SK-N-SH (cell line): ENCODE measurements around the gene PNPLA8. TPM values are rescaled to one million over a fixed set of nuclear protein-coding genes. Genes with fewer than 3 reads are reported as not detected.
A peak's percentile ranks its signal among the peaks of the same experiment; 100 is the strongest.

Experiments used
- CTCF ChIA-PET: fragments of 300-600, 350-600 bp; formaldehyde crosslinking; extraction: SDS; loops from one replicate; lab custom pipeline; 2021; lab: Yijun Ruan, JAX
- POLR2A ChIA-PET: fragments of 350-600 bp; sonication (Branson Sonifier 250); formaldehyde crosslinking; extraction: SDS; loops from one replicate; lab custom pipeline; 2020; ENCODE audit warnings: antibody characterized with exemption, inconsistent platforms; lab: Yijun Ruan, JAX
- DNase-seq: peaks from one replicate; pipeline ENCODE4 v3.0.0; 2012
- H2AFZ ChIP-seq: fragments of 200-600 bp; sonication (generic); 2 replicates; pipeline ENCODE4 v1.8.1; 2016; ENCODE audit warnings: antibody characterized with exemption, mild to moderate bottlenecking, low read depth
- H3F3A ChIP-seq: fragments of 200-600 bp; sonication (generic); replicated peaks from 2 replicates; pipeline ENCODE3; 2016; ENCODE audit warnings: antibody characterized with exemption, mild to moderate bottlenecking; ENCODE audit not compliant: insufficient read depth
- H3K27ac ChIP-seq, 2 experiments: fragments of 200-500 bp in 1 of 2; fragments of 200-600 bp in 1 of 2; sonication (Bioruptor generic) in 1 of 2; sonication (generic), shearing (Covaris generic) in 1 of 2; 2 replicates each; pipeline versions ENCODE4 v1.5.1 to v1.6.1; 2014 to 2016; ENCODE audit warnings: low read depth in 2 of 2, inconsistent platforms in 1 of 2, low read length in 1 of 2, mild to moderate bottlenecking in 1 of 2, mixed read lengths in 1 of 2
- H3K27me3 ChIP-seq: fragments of 200-600 bp; sonication (generic), shearing (Covaris generic); 2 replicates; pipeline ENCODE4 v1.6.1; 2016; ENCODE audit warnings: mixed run types; ENCODE audit not compliant: insufficient read depth
- H3K36me3 ChIP-seq, 2 experiments: fragments of 200-500 bp in 1 of 2; fragments of 200-600 bp in 1 of 2; sonication (Bioruptor generic) in 1 of 2; sonication (generic) in 1 of 2; replicated peaks in 1 of 2; 2 replicates each; pipeline versions ENCODE3 to v1.5.1; 2014 to 2016; ENCODE audit warnings: low read length in 1 of 2, mild to moderate bottlenecking in 1 of 2; ENCODE audit not compliant: insufficient read depth in 2 of 2, control insufficient read depth in 1 of 2
- H3K4me1 ChIP-seq, 2 experiments: fragments of 200-500 bp in 1 of 2; fragments of 200-600 bp in 1 of 2; sonication (Bioruptor generic) in 1 of 2; sonication (generic), shearing (Covaris generic) in 1 of 2; 2 replicates each; pipeline versions ENCODE4 v1.5.1 to v1.6.1; 2014 to 2016; ENCODE audit warnings: low read depth in 1 of 2, low read length in 1 of 2, mixed run types in 1 of 2; ENCODE audit not compliant: insufficient read depth in 2 of 2, control insufficient read depth in 1 of 2
- H3K4me2 ChIP-seq: fragments of 200-600 bp; sonication (generic), shearing (Covaris generic); 2 replicates; pipeline ENCODE4 v1.6.1; 2017; ENCODE audit warnings: mixed run types
- H3K4me3 ChIP-seq, 2 experiments: fragments of 200-500 bp in 1 of 2; fragments of 200-600 bp in 1 of 2; sonication (Bioruptor generic) in 1 of 2; sonication (generic), shearing (Covaris generic) in 1 of 2; 2 replicates each; pipeline versions ENCODE4 v1.5.1 to v1.8.1; 2014 to 2016; ENCODE audit warnings: low read depth in 2 of 2, inconsistent platforms in 1 of 2, low read length in 1 of 2, mild to moderate bottlenecking in 1 of 2, mixed read lengths in 1 of 2, moderate library complexity in 1 of 2
- H3K79me2 ChIP-seq: fragments of 200-600 bp; sonication (generic); 2 replicates; pipeline ENCODE4 v1.8.1; 2017; ENCODE audit warnings: mild to moderate bottlenecking; ENCODE audit not compliant: insufficient read depth
- H3K9ac ChIP-seq: fragments of 200-600 bp; sonication (generic); 2 replicates; pipeline ENCODE4 v1.6.1; 2017; ENCODE audit warnings: mixed run types
- H3K9me2 ChIP-seq: fragments of 200-600 bp; sonication (generic); 2 replicates; pipeline ENCODE4 v1.6.1; 2017; ENCODE audit warnings: mixed run types
- H3K9me3 ChIP-seq: fragments of 200-600 bp; sonication (generic); 2 replicates; pipeline ENCODE4 v1.6.1; 2017; ENCODE audit warnings: mixed run types, mild to moderate bottlenecking, moderate library complexity
- H4K20me1 ChIP-seq: fragments of 200-600 bp; sonication (generic); 2 replicates; pipeline ENCODE4 v1.6.1; 2017; ENCODE audit warnings: mild to moderate bottlenecking, mixed run types; ENCODE audit not compliant: insufficient read depth
- CHD2 ChIP-seq: fragments of 150-350 bp; IDR thresholded peaks from 2 replicates; pipeline ENCODE4 v1.6.1; 2018; ENCODE audit warnings: low read length; ENCODE audit not compliant: partially characterized antibody
- FOXJ3 ChIP-seq: sonication (generic); formaldehyde crosslinking; IDR thresholded peaks from 2 replicates; pipeline ENCODE4 v1.5.1; 2020; ENCODE audit warnings: mild to moderate bottlenecking, missing genetic modification reagents
- FOXM1 ChIP-seq: IDR thresholded peaks from 2 replicates; pipeline ENCODE4 v1.4.0; 2012; ENCODE audit warnings: low read depth, mild to moderate bottlenecking
- MEF2A ChIP-seq: IDR thresholded peaks from 2 replicates; pipeline ENCODE4 v1.4.0; 2012; ENCODE audit warnings: low read depth, borderline replicate concordance
- MXI1 ChIP-seq: IDR thresholded peaks from 2 replicates; pipeline ENCODE4 v1.6.1; 2012; ENCODE audit warnings: mild to moderate bottlenecking, low read depth, low read length, improper control_type of control experiment
- NRF1 ChIP-seq: IDR thresholded peaks from 2 replicates; pipeline ENCODE4 v1.6.1; 2012; ENCODE audit warnings: low read depth, mild to moderate bottlenecking, low read length
- POLR2AphosphoS5 ChIP-seq: IDR thresholded peaks from 2 replicates; pipeline ENCODE4 v1.6.1; 2012; ENCODE audit warnings: low read depth, low read length
- RFX5 ChIP-seq: IDR thresholded peaks from 2 replicates; pipeline ENCODE4 v1.6.1; 2012; ENCODE audit warnings: mild to moderate bottlenecking, improper control_type of control experiment, low read length
- SIN3A ChIP-seq: IDR thresholded peaks from 2 replicates; pipeline ENCODE4 v1.6.1; 2012; ENCODE audit warnings: low read depth, mild to moderate bottlenecking, low read length, moderate library complexity, borderline replicate concordance
- SMC3 ChIP-seq: IDR thresholded peaks from 2 replicates; pipeline ENCODE4 v1.6.1; 2012; ENCODE audit warnings: low read depth, low read length, improper control_type of control experiment
- TAF1 ChIP-seq: IDR thresholded peaks from 2 replicates; pipeline ENCODE4 v1.6.1; 2012; ENCODE audit warnings: low read depth, mild to moderate bottlenecking, low read length, moderate library complexity, borderline replicate concordance
- YY1 ChIP-seq: IDR thresholded peaks from 2 replicates; pipeline ENCODE4 v1.4.0; 2012; ENCODE audit warnings: low read depth, mild to moderate bottlenecking
- WGBS: methylation state at CpG from one replicate; pipeline ENCODE4 v1.1.6; 2017; ENCODE audit warnings: low lambda C conversion rate; 5-methylcytosine and 5-hydroxymethylcytosine counted together
- polyA plus RNA-seq, 3 experiments: library from polyadenylated mRNA; depleted of rRNA; stranded (reverse); fragments of >200 nt; gene quantifications; 2 replicates each; pipeline ENCODE4 v1.2.3, GENCODE V29; 2012
- TF ChIP-seq, protein P1 (sequence below): IDR thresholded peaks from 2 replicates; pipeline ENCODE4 v1.4.0; 2012; ENCODE audit warnings: low read depth
- TF ChIP-seq, protein P2 (sequence below): fragments of 150-350 bp; IDR thresholded peaks from 2 replicates; pipeline ENCODE4 v1.6.1; 2016; ENCODE audit warnings: mild to moderate bottlenecking, low read depth, low read length
- TF ChIP-seq, protein P3 (sequence below): IDR thresholded peaks from 2 replicates; pipeline ENCODE4; 2012

The PNPLA8 gene
- polyA plus RNA-seq, 1 of the 3 experiments (the other 2 are of a cell fraction): 7.2 TPM

DNA sequence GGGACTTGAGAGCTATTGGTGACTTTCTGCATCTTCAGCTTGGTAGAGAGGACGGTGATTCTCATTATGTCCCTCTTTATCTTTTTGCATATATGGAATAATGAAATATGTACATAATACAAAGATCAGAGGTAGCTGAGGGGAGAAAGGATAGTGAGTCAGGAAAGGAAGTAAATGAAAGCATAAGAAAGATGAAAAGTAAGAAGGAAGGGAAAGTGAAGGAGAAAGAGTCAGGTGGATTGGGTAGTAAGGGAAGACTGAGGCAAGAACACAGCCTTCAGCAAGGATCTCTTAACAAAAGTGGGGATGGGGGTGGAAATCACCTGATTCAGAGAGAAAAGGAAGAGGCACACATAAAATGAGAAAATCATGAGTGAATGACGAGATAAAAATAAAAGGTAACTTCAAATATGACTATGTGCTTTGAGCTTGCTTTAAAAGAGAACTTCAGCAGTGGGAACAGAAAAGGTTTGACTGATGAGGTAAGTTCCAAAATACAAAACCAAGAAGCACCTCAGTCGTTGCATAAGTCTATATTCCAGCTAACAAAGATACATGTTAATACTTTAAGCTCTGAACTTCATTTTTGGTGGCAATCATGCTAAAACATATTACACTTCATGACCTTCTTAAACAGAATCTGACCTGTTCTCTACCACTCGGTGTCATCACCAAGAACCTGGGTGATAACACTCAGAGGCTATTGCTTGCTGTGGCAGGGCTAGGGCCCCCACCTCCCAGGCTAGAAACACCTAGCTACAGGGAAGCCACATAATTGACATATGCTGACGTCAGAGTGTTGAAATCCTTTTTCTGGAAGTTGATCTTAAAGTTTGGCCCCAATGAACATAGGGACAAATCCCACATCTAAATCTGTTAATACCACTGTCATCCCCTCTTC lies 102.6 kb downstream of the PNPLA8 start:
- TF ChIP-seq FOXJ3: no peak
- TF ChIP-seq TAF1: no peak
- no peak for TF ChIP-seq MXI1
- TF ChIP-seq, protein P1, sequence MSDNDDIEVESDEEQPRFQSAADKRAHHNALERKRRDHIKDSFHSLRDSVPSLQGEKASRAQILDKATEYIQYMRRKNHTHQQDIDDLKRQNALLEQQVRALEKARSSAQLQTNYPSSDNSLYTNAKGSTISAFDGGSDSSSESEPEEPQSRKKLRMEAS: no peak
- TF ChIP-seq RFX5: no peak
- TF ChIP-seq YY1: no peak
- TF ChIP-seq, protein P2, sequence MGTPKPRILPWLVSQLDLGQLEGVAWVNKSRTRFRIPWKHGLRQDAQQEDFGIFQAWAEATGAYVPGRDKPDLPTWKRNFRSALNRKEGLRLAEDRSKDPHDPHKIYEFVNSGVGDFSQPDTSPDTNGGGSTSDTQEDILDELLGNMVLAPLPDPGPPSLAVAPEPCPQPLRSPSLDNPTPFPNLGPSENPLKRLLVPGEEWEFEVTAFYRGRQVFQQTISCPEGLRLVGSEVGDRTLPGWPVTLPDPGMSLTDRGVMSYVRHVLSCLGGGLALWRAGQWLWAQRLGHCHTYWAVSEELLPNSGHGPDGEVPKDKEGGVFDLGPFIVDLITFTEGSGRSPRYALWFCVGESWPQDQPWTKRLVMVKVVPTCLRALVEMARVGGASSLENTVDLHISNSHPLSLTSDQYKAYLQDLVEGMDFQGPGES: no peak
- TF ChIP-seq CHD2: no peak
- no peak for TF ChIP-seq NRF1
- H3K9me3 ChIP-seq: no peaks in the 10 kb centered on the region
- no peaks in the 10 kb centered on the region for H3K36me3 ChIP-seq
- no peak overlapping the region for H3K27ac ChIP-seq
- no peaks in the 10 kb centered on the region for H3K9me2 ChIP-seq
- H3K4me1 ChIP-seq: peaks cover 16 to 50% of the 10 kb centered on the region in 2 experiments; a peak in 3 of 4 replicates
- ChIA-PET CTCF (interaction anchor here (0.8 to 1.0 kb wide), 3 partner anchors 14 to 32 kb away, joined by 3 to 4 read pairs (median 3); partner anchors contain the start of gene NRCAM), POLR2A (no interaction called here)
- WGBS: 43% methylated on average over 5 of the region's 5 CpGs
- no peak overlapping the region for H3K9ac ChIP-seq
- H2AFZ ChIP-seq: no peak overlapping the region
- H3K4me2 ChIP-seq: no peak overlapping the region
- DNase-seq: no peak
- H3K4me3 ChIP-seq: no peak overlapping the region
- no peaks in the 10 kb centered on the region for H3K79me2 ChIP-seq
- H3F3A ChIP-seq: no peaks in the 10 kb centered on the region
- H4K20me1 ChIP-seq: no peaks in the 10 kb centered on the region
- H3K27me3 ChIP-seq: no peaks in the 10 kb centered on the region

DNA sequence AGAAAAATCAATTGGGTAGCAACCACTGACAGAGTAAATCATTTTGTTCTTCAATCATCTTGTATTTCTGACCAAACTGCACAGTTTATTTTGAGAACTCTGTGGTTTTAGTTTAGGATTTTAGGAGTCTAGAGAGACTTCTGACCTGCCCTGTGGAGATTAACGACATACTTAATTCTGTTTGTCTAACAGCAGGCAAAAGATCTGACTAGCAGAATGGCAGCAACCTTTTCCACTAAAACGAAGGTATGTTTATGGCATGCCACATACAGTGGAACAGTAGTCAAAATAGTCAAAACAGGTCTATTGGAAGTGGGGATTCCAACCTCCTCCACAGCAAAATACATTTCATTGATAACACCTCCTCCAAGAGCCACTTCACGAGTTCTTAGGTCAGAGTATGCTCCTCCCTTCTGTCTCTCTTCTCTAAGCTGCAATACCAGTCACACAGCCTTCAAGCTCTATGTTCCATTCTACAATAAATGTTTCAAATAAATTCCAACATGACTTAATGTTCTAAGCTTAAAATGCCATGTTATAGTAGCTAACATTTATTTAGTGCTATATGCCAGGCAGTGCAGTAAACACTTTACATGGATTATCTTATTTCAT lies 104.1 kb downstream of the PNPLA8 start:
- Histone ChIP-seq H3K4me1 (peaks cover 16 to 60% of the 10 kb centered on the region in 2 experiments; a peak in 3 of 4 replicates), H3F3A (no peaks in the 10 kb centered on the region), H3K4me2 (no peak overlapping the region), H3K27me3 (no peaks in the 10 kb centered on the region), H3K27ac (peak overlapping the region in 1 of 2 experiments; percentile 53; a peak in 2 of 4 replicates), H3K9ac (no peak overlapping the region), H4K20me1 (no peaks in the 10 kb centered on the region), H3K9me3 (no peaks in the 10 kb centered on the region), H3K79me2 (no peaks in the 10 kb centered on the region), H3K36me3 (no peaks in the 10 kb centered on the region)
- POLR2A ChIA-PET: no interaction called here
- no peak for DNase-seq
- TF ChIP-seq MEF2A: no peak
- no peak for TF ChIP-seq POLR2AphosphoS5
- no peak for TF ChIP-seq FOXM1
- no peak for TF ChIP-seq SMC3
- no peak for TF ChIP-seq SIN3A
- TF ChIP-seq, protein P3, sequence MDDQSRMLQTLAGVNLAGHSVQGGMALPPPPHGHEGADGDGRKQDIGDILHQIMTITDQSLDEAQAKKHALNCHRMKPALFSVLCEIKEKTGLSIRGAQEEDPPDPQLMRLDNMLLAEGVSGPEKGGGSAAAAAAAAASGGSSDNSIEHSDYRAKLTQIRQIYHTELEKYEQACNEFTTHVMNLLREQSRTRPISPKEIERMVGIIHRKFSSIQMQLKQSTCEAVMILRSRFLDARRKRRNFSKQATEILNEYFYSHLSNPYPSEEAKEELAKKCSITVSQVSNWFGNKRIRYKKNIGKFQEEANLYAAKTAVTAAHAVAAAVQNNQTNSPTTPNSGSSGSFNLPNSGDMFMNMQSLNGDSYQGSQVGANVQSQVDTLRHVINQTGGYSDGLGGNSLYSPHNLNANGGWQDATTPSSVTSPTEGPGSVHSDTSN: no peak
- TF ChIP-seq, all 33 proteins: peak for 0
- Histone ChIP-seq H3K4me3 (no peak overlapping the region), H3K9me2 (no peaks in the 10 kb centered on the region), H2AFZ (no peak overlapping the region)
- CTCF ChIA-PET: interaction anchor here (1.1 to 1.5 kb wide), 2 partner anchors 31 to 76 kb away, joined by 3 to 5 read pairs; no protein-coding TSS in a partner anchor
- 33% methylated on average over 3 of the region's 3 CpGs for WGBS
